OCI-M2 (cell line): Measurements from ENCODE around the gene MRPL1.
"Not testable (repeated sequence)": the region's sequence is repeated elsewhere in the genome, so short reads cannot be mapped to it uniquely, and the experiment has no call there.

ENCODE experiments used
- DNase-seq: peaks from one replicate; lab custom pipeline; 2025; ENCODE audit not compliant: unreplicated experiment; lab: John Stamatoyannopoulos, UW

The MRPL1 gene

GRCh38 chr4:77849278-77849965, 13.2 kb upstream of the MRPL1 start:
- no peak for DNase-seq

DNA sequence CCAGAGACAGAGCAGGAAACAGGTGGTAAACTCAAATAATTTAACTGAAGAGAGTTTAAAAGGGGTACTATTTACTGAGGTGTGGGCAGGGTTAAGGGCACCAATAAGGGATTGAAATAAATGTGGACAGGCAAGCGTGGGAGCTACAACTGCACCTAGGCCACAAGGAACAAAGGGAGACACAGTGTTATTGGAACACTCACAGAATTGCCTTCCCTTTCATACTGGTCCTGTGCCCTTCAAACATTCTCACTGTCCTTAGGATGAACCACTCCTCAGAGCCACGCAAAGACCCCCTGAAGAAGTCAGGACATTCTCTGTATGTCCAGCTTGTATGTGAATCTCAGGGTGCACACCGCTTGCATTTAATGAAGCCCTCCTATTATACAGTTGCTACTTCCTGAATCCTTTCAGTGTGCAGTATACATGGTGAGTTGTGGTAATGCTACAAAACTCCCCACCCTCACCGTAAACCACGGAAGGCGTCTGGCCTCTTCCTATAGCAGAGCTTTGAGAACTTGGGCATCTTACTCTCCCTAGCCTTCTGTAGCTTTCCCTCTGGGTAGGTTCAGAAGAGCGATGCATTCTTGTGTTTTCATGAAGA, 9.6 kb upstream of the MRPL1 start:
- DNase-seq = no peak

GRCh38 chr4:77854431-77855111, 8.1 kb upstream of the MRPL1 start:
- no peak for DNase-seq

- DNase-seq = no peak
These were observed 6.5 kb upstream of the MRPL1 start for GRCh38 chr4:77856152-77856551.

- no peak for DNase-seq
These were observed 3.4 kb upstream of the MRPL1 start for GRCh38 chr4:77859256-77859655.

- DNase-seq = no peak
These were observed 1.1 kb upstream of the MRPL1 start for GRCh38 chr4:77861495-77861894.

GRCh38 chr4:77863341-77863740, 711 bp downstream of the MRPL1 start:
- DNase-seq = not testable (repeated sequence)

DNA sequence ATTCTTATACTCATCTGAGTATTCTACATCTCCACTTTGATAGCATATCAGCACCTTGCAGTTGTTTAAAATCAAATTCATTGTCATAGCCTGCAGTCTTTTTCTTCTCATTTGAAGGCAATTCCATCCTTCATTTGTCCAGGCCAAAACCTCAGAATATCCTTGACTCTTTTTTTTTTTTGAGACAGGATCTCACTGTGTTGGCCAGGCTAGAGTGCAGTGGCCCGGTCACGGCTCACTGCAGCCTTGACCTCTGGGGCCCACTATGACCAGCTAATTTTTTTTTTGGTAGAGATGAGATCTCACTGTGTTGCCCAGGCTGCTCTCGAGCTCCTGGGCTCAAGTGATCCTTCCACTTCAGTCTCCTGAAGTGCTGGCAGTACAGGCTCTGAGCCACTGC, 2.6 kb downstream of the MRPL1 start:
- DNase-seq = no peak

DNA sequence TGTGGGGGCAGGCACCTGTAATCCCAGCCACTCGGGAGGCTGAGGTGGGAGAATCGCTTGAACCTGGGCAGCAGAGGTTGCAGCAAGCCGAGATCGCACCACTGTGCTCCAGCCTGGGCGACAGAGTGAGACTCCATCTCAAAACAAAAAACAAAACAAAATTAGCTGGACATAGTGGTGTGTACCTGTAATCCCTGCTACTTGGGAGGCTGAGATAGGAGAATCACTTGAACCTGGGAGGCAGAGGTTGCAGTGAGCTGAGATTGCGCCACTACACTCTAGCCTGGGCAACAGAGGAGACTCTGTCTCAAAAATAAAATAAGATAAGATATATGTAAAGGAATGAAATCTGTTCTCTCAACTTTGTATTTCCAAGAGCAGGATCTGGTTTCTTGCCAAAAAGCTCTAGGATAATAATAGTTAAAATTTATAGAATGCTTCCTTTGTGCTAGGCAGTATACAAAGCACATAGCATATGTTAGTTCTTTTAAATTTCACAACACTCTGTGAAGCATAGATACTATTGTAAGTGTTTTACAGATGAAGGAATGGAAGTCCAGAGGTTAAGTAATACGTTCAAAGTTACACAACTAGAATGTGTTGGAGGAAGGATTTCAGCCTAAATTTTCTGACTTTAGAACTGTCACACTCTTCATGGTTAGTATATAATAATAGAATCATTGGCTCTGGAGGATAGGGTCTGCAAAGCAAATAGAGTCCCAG, 10.3 kb downstream of the MRPL1 start:
- DNase-seq = no peak

DNA sequence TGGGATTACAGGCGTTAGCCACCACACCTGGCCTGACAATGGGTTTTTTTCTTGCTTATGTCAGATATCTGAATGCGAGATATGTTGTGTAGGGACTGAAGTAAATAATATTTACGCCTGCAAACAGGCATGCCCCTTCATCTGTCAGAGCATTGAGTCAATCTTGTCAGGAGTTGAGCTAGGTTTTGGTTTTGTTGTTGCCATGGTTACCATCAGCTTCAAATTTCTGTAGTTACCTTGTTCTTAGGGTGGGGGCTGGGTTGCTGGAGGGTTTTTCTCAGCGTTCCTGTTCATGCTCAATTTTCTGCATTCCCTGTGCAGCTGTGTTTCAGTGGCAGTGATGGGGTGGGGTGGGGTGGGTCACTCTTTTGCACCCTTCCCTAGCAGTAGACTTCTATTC, 14.5 kb downstream of the MRPL1 start:
- no peak for DNase-seq

DNA sequence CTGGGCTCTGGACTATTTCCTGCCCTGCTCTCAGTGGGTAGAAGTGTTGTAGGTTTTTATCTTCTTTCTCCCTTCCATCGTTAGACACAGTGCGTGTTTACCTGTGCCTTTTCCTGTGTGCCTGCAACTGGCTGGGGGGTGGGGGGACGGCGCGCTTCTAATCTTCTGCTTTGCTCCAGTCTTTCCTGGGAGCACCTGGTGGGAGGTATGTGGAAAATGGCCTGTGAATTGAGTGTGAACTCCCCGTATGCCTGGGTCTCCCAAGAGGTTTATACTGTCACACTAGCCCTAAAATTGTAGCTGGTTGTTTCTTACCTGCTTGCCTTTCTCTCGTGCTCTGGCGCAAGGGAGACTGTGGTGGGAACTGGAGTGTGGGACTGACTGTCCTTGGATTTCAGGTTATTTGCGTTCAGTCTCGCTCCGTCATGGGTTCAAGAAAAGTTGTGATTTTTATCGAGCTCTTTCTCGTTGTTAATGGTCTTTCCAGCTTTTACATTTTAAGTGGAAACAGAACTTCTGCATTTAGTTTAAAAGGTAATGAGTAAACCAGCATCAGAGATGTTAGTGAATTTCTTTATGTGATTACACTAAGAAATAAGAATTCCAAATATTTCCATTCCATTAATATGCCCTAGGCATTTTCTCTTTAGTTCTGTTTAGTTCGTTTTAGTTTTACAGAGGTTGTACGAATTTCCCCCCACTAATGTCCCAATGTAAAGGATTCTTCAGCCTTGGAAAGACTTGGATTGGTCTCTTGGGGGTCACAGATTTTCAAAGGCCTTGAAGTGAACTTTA, 15.3 kb downstream of the MRPL1 start:
- DNase-seq = no peak

GRCh38 chr4:77880784-77881183, 18.2 kb downstream of the MRPL1 start:
- DNase-seq = no peak

DNA sequence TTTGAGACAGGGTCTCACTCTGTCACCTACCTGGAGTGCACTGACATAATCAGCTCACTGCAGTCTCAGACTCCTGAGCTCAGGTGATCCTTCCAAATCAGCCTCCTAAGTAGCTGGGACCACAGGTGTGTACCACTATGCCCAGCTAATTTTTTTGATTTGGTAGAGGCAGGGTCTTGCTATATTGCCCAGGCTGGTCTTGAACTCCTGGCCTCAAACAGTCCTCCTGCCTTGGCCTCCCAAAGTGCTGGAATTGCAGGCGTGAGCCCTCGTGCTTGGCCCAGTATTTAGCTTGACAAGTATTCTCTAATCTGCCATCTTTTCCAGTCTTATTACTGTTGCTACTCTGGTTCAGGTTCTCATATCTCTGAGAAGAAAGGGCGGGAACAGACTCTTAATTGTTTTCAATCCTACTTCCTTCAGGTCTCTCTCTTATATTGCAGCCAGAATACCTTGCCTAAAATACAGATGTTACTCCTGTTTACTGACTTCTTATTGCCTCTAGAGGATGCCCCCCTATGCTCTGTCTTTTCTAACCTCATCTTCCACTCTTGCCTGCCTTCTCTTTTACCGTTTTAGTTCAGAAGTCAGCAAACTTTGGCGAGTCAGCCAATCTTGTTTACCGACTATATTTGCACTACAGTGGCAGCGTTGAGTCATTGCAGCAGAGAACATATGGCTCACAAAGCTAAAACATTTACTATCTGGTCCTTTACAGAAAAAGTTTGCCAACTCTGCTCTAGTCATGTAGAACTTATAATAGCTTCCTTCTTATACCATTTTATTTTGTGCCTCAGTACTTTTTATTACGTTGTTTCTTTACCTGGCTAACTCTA, 19.0 kb downstream of the MRPL1 start:
- DNase-seq = no peak

- DNase-seq = no peak
These were observed 30.8 kb downstream of the MRPL1 start for GRCh38 chr4:77893451-77893850.

DNA sequence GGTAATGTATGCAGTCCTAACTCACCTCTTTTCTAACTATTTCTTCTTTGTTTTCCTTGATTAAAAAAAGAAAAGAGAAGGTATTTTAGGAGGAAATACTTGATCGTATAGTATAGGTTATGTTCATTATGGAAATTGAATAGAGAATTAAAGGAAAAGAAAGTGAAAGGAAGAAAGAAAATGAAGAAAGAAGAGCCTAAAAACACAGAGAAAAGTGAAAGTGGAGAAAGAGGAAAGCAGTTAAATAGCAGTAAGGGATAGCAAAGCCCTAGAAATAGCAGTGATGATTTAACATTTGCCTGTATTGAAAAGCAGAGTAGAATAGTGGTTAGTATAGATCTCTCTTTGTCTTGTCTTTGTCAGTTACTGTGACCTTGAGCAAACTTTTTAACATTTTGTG, 37.0 kb downstream of the MRPL1 start:
- no peak for DNase-seq

GRCh38 chr4:77903186-77903585, 40.6 kb downstream of the MRPL1 start:
- no peak for DNase-seq

GRCh38 chr4:77905651-77906263, 43.1 kb downstream of the MRPL1 start:
- no peak for DNase-seq

DNA sequence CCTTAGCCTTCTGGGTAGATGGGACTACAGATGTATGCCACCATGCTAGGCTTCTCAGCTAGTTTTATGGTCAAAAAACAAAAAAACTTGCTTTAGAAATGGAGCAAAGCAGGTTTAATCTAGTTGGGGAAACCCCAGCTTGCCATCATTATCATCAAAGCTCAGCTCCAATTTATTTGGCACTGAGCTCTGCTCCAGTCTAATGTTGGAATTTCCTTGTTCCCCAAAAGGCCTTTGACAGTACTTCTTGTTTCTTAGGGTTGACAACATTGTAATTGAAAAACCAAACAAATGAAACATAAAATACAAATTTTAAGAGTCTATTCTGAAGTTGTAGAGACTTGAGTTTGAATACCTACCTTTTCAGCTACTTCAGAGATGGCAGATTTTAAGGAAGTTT, 48.0 kb downstream of the MRPL1 start:
- no peak for DNase-seq

DNA sequence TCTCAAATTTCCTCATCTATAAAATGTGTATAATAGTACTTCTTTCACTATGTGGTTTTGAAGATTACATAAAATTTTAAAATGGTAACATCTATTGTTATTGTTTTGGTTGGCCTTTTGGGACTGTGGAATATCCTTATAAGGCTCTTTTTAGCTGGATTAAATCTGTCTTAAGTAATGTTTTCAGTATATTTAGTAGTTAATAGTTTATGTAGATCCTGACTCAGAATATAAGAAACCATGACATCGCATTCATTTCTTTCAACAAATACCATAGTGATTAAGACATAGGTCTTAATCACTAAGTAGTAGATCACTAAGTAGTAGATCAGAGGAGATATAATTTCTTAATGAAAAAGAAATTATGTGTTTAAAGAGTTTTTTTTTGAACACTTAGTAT, 48.5 kb downstream of the MRPL1 start:
- DNase-seq = no peak
